Heart left ventricle (tissue), 16 donors: Measurements from ENCODE around the gene FNDC11. TPM values are rescaled to one million over a fixed set of nuclear protein-coding genes. Genes with fewer than 3 reads are reported as not detected.

Experiments
- ATAC-seq, 4 donors: fragments of 200-7000 bp; cut with Tn5 transposase; one replicate each; pipeline ENCODE4 v1.9.1; 2020 to 2022; ENCODE audit warnings: moderate library complexity in 4 of 4, mild to moderate bottlenecking in 3 of 4, moderate number of reproducible peaks in 1 of 4
- DNase-seq, 5 donors: peaks; one replicate each; pipeline ENCODE4 v3.0.0-alpha.2; 2020
- H3K27ac ChIP-seq, 12 donors: fragments of 200-600 bp; sonication (generic) in 4 of 12; one replicate each; pipeline versions ENCODE4 v1.5.0 to v1.8.0; 2016 to 2022; ENCODE audit warnings: mild to moderate bottlenecking in 2 of 12
- H3K27me3 ChIP-seq, 9 donors: fragments of 200-600 bp; sonication (generic) in 2 of 9; one replicate each; pipeline versions ENCODE4 v1.5.1 to v1.8.0; 2016 to 2022; ENCODE audit warnings: mild to moderate bottlenecking in 3 of 9
- H3K36me3 ChIP-seq, 9 donors: fragments of 200-600 bp; sonication (generic) in 2 of 9; one replicate each; pipeline versions ENCODE4 v1.5.0 to v1.8.0; 2018 to 2022; ENCODE audit warnings: mild to moderate bottlenecking in 2 of 9
- H3K4me1 ChIP-seq, 12 donors: fragments of 200-600 bp; sonication (generic) in 4 of 12; one replicate each; pipeline versions ENCODE4 v1.5.0 to v1.8.0; 2016 to 2022; ENCODE audit warnings: mild to moderate bottlenecking in 3 of 12
- H3K4me3 ChIP-seq, 12 donors: fragments of 200-600 bp; sonication (generic) in 4 of 12; one replicate each; pipeline versions ENCODE4 v1.5.0 to v1.8.0; 2017 to 2022; ENCODE audit warnings: mild to moderate bottlenecking in 9 of 12, moderate library complexity in 4 of 12
- H3K9me3 ChIP-seq, 12 donors: fragments of 200-600 bp; sonication (generic) in 4 of 12; one replicate each; pipeline versions ENCODE4 v1.5.0 to v1.8.0; 2016 to 2022; ENCODE audit warnings: mild to moderate bottlenecking in 1 of 12
- CTCF ChIP-seq, 12 donors: fragments of 200-600 bp; sonication (generic) in 4 of 12; IDR thresholded peaks; one replicate each; pipeline versions ENCODE4 v1.5.0 to v1.8.0; 2018 to 2022; ENCODE audit warnings: antibody characterized with exemption in 12 of 12, mild to moderate bottlenecking in 5 of 12
- POLR2A ChIP-seq, 2 donors: fragments of 450-650 bp; IDR thresholded peaks; one replicate each; pipeline ENCODE4 v1.6.1; 2017; ENCODE audit warnings: antibody characterized with exemption in 2 of 2, mild to moderate bottlenecking in 2 of 2, moderate library complexity in 2 of 2
- WGBS, 4 donors: extraction: QIAGEN DNeasy Blood & Tissue Kit in 2 of 4; methylation state at CpG; one replicate each; pipeline versions ENCODE4 v1.1.5 to v1.1.7; 2013 to 2018; 5-methylcytosine and 5-hydroxymethylcytosine counted together
- intact Hi-C, 10 donors: fragments of 100-400 bp; cut with DNase I; formaldehyde crosslinking; loops; one replicate each; pipeline versions ENCODE4 v1.11.1 to v1.14.2; 2022
- polyA plus RNA-seq, 2 donors: library from polyadenylated mRNA; stranded (reverse); fragments of 200-250 nt; gene quantifications; one replicate each; pipeline ENCODE4 v1.2.3, GENCODE V29; 2013
- total RNA-seq, 9 donors: library from RNA; depleted of rRNA in 2 of 9; stranded (reverse); fragments of >200 nt in 2 of 9; fragmentation: NEBNext Ultra II Directional in 3 of 9; extraction: Animal tissue kit (Norgen Biotek cat#: 25700) in 3 of 9; gene quantifications; one replicate each; pipeline versions ENCODE4 v1.1.0 to v1.2.4, GENCODE V29; 2016 to 2023
- donor health status: ischemic (EF 13 %, LVEDD 7.1; RV severe dilation, severe dysfunction).
- donor health status: healthy with polysubstance abuse.
- donor health status: DM: no; HTN: yes; CAD: no.
- donor health status: DM: no; HTN: no; CAD: no.
- donor health status: ischemic (EF 25% LVEDD 6.9; RV normal size, moderate dysfunction).
- donor health status: ischemic (EF 25% LVEDD 5.7; RV mildly dilated, moderate dysfunction).
- donor health status: healthy.
- donor health status: DM: yes; HTN: yes; CAD: no.
- donor health status: ischemic (EF 35%, LVEDD 5.7; RV mildly dilated, moderate dysfunction).
- donor health status: nonischemic (EF 11% LVEDD 7.7; RV severe dilation, severe dysfunction).
- donor health status: DM: yes; HTN: yes; CAD: no.
- donor health status: PGD.
- donor health status: ischemic (EF 29% LVEDD 5.4; RV normal size, mild dysfunction).
- donor health status: nonischemic (EF 23%, LVEDD 6.1; RV moderate dilation, normal function).

Gene FNDC11
- total and polyA plus RNA-seq, 11 donors, result 0.08 to 0.23 (median 0.17) TPM; not detected in 5

GRCh38 chr20:63560333-63560805, 6.4 kb downstream of the FNDC11 start:
- WGBS, 4 donors, result 92 to 98% (median 97%) methylated on average over 11 to 16 of the region's 16 CpGs
- Histone ChIP-seq H3K9me3 (no peaks in the 10 kb centered on the region), H3K4me3 (no peak overlapping the region), H3K36me3 (peaks cover 4 to 71% (median 62%) of the 10 kb centered on the region in 9 donors), H3K4me1 (no peaks in the 10 kb centered on the region), H3K27ac (no peak overlapping the region), H3K27me3 (no peaks in the 10 kb centered on the region)
- DNase-seq, result no peak
- intact Hi-C loops, result no loop called here
- ATAC-seq, result no peak
- TF ChIP-seq POLR2A (IDR thresholded peaks at IDR 0.05), result no peak
- no peak for TF ChIP-seq CTCF (IDR thresholded peaks at IDR 0.05)

- no peaks in the 10 kb centered on the region for H3K27me3 ChIP-seq
- 92 to 100% (median 94%) methylated on average over 8 to 26 of the region's 26 CpGs for WGBS, 4 donors
- peaks cover 4 to 77% (median 68%) of the 10 kb centered on the region in 9 donors for H3K36me3 ChIP-seq
Measured at GRCh38 chr20:63560856-63561609, 7.1 kb downstream of the FNDC11 start.

GRCh38 chr20:63561624-63562396, 7.9 kb downstream of the FNDC11 start:
- WGBS, 4 donors, result 87 to 94% (median 91%) methylated on average over 26 to 36 of the region's 36 CpGs
- no peak for TF ChIP-seq CTCF (IDR thresholded peaks at IDR 0.05)
- TF ChIP-seq POLR2A (IDR thresholded peaks at IDR 0.05), result no peak
- DNase-seq (no peak), ATAC-seq (no peak)
- Histone ChIP-seq H3K27me3 (no peaks in the 10 kb centered on the region), H3K36me3 (peaks cover 4 to 85% (median 70%) of the 10 kb centered on the region in 9 donors), H3K9me3 (no peaks in the 10 kb centered on the region), H3K4me1 (peaks cover 0 to under 1% (median 0%) of the 10 kb centered on the region in 12 donors), H3K27ac (no peak overlapping the region), H3K4me3 (no peak overlapping the region)
- intact Hi-C loops, result no loop called here

More at GRCh38 chr20:63560856-63561609, 7.1 kb downstream of the FNDC11 start:
- ATAC-seq (no peak), DNase-seq (no peak)
- Histone ChIP-seq H3K4me3 (no peak overlapping the region), H3K4me1 (no peaks in the 10 kb centered on the region), H3K9me3 (no peaks in the 10 kb centered on the region), H3K27ac (no peak overlapping the region)
- TF ChIP-seq CTCF (IDR thresholded peaks at IDR 0.05), result no peak
- no peak for TF ChIP-seq POLR2A (IDR thresholded peaks at IDR 0.05)
- intact Hi-C loops, result no loop called here
